Stimulated activated CD4-positive, alpha-beta T cell treated with anti-CD3 and anti-CD28 coated beads, Interleukin-15, amount 100 ng/mL, for 48 hours (primary cell): ENCODE data around the gene PLEKHA6.

Experiments used
- DNase-seq, 2 donors: peaks; one replicate each; pipeline ENCODE4 v3.0.0-alpha.2; 2020; ENCODE audit warnings: low read depth in 2 of 2

Gene PLEKHA6

GRCh38 chr1:204354579-204354978, 5.2 kb downstream of the PLEKHA6 start:
- DNase-seq = no peak

- no peak for DNase-seq
Observed at GRCh38 chr1:204353213-204353910, 6.4 kb downstream of the PLEKHA6 start.

- no peak for DNase-seq
Observed at GRCh38 chr1:204350857-204351573, 8.7 kb downstream of the PLEKHA6 start.

GRCh38 chr1:204350312-204350711, 9.4 kb downstream of the PLEKHA6 start:
- no peak for DNase-seq

DNA sequence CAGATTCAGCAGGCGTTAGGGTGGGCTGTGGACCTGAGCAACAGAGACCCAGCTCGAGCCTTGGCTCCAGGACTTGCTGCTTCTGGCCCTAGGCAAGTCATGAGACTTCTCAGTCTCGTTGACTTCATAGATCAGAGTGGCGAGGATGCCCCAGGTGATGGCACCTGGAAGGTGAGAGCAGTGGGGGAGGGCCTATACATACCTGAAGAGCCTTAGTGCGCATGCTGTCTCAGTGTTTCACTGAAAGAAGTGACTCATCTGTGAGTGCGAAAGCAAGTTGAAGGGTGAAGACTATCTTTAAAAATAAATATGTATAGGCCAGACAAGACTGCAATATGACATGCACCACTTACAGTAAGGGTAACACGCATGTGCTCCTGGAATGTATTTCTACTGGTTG, 10.1 kb downstream of the PLEKHA6 start:
- DNase-seq = no peak

DNA sequence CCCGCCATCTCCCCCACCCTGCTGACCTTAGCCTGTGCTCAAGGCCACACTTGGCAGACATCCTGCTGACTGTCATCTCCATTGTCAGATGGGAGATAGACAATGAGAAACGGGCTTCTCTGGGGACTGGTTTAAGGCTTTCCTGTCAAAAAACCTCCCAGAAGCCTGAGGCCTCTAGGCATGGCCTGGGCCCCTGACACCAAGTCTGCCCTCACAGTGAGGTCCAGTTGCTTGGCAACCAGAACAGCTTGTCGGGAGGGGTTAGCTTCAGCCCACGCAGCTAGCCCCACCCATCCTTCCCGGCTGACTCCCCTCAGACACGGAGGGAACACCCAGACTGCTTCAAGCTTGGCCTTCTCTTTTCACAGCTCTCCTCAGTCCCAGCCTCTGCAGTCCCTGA, 11.0 kb downstream of the PLEKHA6 start:
- DNase-seq = no peak

DNA sequence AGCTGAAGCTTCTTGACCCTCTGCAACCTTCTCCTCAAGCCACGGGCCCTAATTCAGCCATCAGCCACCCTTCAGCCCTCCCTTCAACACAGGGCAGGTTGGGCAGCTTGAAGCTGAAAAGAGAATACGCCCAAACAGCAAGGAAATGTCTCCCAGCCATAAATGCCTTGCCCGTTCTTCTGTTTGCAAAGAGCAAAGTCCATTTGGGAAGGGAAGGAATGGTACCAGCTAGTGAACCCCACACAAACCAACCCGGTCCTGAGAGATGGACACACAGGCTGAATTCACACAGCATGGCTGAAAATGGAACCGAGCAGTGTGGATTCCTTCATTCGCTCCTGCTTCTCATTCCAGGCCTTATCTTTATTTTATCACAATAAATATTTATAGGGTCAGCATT, 11.5 kb downstream of the PLEKHA6 start:
- no peak for DNase-seq

GRCh38 chr1:204345941-204346645, 13.6 kb downstream of the PLEKHA6 start:
- no peak for DNase-seq

GRCh38 chr1:204345438-204345841, 14.3 kb downstream of the PLEKHA6 start:
- no peak for DNase-seq

DNA sequence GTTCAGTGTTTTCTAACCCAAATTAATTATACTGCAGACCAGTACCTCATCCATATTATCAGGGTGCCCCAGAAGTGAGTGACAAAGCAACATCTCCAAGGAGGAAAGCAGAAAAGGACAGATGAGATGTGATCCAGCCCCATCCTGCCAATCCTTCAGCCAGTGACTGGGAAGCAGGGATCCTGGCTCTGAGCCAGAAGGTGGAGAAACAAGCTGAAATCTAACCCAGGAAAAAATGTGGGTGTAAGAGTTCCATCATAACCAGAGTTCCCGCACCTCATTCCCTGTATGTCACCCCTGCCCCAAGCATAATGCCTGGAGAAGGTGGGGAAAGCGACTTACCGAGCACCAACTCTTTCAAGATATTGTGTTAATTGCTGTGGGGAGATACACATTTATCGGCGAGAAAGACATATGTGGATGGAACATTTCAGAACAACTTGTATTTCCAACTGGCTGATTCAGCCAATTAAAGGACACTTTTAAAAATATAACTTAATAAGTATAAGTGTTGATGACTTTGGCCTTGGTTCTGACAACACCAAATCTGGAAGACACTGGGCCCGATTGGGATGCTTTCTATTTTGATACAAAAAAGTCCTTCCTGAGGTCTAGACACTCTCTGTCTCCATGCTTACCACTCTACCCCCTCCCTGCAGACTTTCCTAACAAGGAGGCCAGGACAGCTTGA, 14.9 kb downstream of the PLEKHA6 start:
- no peak for DNase-seq

DNA sequence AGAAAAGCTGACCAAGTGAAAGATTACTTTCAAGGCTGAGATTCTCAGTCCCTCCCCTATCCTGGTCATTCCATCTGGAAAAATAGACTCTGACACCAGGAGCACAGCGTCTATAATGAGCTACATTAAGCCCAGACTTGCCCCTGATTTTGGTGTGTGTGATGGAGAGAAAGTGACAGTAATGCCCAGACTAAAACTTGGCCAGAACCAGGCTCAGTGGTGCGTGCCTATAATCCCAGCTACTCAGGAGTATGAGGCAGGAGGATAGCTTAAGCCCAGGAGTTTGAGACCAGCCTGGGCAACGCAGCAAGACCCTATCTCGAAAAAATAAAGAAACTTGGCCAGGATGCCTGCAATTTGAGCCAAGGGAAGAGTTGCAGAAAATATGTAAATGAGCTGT, 15.9 kb downstream of the PLEKHA6 start:
- no peak for DNase-seq

- no peak for DNase-seq
Observed at GRCh38 chr1:204343247-204343646, 16.5 kb downstream of the PLEKHA6 start.

DNA sequence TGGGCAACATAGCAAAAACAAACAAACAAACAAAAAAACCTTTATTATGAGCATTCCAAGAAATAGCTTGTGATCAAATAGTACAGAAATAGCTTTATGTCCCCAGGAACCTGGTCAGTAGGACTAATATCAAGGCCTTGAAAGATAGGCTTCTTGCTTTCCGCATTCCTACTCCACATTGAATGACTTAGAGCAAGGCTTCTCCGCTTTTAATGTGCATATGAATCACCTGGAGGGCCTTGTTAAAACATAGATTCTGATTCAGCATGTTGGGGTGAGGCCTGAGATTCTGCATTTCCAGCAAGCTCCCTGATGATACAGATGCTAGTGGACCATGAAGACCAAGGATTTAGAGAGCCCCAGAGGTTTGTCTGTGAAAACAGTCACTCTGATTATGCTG, 17.4 kb downstream of the PLEKHA6 start:
- DNase-seq = no peak

- DNase-seq = no peak
Observed at GRCh38 chr1:204341380-204341779, 18.3 kb downstream of the PLEKHA6 start.

DNA sequence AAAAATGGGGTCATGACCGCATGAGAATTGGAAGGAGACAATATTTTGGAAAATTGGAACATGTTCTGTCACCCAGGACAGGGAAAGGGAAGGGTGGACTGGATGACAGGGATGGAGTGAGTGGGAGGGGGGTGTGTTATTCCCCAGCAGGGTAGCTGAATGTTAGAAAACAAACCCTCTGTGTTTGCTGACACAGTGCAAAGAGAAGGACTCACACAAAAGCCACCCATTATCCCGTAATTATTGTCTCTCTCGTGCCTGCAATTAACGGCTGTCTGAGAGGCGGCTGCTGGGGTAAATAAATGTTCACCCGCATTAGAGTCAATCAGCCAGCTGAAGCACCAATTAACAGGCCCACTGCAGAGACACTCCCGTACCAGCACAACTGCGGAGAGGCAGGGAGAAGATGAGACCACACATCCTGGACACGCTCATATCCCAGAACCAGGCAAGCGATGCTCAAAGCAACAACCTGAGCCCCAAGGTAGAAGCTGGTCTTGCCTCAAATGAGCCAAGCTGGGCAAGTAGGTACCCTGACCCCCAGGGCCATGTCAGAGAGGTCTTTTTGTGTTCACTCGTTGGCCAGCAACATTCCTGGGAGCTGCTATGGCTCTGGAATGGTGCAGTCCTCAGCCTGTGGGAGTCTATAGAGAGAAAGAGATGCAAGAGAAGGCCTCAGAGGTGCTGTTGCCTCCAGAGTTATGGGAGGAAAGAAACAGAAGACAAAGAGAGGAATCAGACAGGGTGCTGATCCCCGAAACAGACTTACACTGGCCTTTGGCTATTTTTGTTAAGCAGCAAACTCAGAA, 19.4 kb downstream of the PLEKHA6 start:
- no peak for DNase-seq

GRCh38 chr1:204339541-204339940, 20.2 kb downstream of the PLEKHA6 start:
- no peak for DNase-seq

- DNase-seq = no peak
Observed at GRCh38 chr1:204338997-204339396, 20.7 kb downstream of the PLEKHA6 start.

- DNase-seq = no peak
Observed at GRCh38 chr1:204338360-204338759, 21.4 kb downstream of the PLEKHA6 start.

- DNase-seq = no peak
Observed at GRCh38 chr1:204337583-204337982, 22.1 kb downstream of the PLEKHA6 start.

DNA sequence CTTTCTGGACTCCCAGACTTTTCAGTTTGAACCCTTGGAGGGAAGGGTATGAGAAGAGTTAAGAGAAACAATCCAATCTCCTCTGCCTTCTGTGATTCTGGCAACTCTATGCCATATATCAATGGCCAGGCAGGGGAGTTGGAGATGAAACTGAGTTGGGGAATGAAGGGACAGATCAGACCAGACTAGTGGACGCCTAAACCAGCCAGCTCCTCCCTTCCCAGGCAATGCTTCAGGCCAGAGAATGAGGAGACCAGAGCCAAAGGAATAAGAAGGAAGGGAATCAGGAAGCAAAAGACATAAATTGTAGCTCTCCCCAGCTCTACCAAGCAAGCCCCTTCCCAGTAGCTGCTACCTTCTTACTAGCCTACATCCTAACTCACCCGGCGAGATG, 22.7 kb downstream of the PLEKHA6 start:
- no peak for DNase-seq

- no peak for DNase-seq
Observed at GRCh38 chr1:204336421-204337035, 23.2 kb downstream of the PLEKHA6 start.
